Measurements from ENCODE around the gene CHML.

DNA sequence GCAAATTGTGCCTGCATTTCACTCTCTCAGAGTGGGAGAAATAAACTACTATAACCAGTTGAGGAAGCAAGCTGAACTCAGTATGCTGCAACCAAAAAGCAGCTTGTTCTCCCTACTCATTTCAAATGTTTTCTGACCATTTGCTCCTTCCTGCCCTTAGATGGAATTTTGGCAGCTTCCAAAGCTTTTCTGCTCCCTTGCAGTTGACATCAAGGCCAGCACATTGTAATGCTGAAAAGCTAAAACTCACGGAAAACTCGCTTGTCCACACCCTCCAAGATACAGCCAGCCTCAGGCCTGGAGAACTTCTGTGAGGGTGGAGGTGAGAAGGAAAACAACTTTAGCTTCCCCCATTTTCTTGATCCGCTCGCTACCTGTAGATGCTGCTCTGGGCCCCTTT is 5.0 kb upstream of the CHML start:
- no peak for TF ChIP-seq EZH2 (IDR thresholded peaks at IDR 0.05; ENCODE audit: insufficient read depth, poor library complexity, severe bottlenecking)
- no peak for TF ChIP-seq EZH2phosphoT487 (IDR thresholded peaks at IDR 0.05; ENCODE audit: insufficient read depth, low read depth)
